ENCODE measurements around the gene FLT3.

Gene FLT3

DNA sequence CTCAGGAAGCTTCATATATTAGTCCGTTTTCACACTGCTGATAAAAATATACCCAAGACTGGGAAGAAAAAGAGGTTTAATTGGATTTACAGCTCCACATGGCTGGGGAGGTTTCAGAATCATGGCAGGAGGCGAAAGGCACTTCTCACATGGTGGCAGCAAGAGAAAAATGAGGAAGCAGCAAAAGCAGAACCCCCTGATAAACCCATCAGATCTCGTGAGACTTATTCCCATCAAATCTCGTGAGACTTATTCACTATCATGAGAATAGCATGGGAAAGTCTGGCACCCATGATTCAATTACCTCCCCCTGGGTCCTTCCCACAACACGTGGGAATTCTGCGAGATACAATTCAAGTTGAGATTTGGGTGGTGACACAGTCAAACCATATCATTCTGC is 23.1 kb downstream of the FLT3 start:
- H3K4me3 ChIP-seq (ENCODE audit: low read length) = no peak overlapping the region
- DNase-seq (ENCODE audit: low read depth) = no peak
- TF ChIP-seq, protein P1, sequence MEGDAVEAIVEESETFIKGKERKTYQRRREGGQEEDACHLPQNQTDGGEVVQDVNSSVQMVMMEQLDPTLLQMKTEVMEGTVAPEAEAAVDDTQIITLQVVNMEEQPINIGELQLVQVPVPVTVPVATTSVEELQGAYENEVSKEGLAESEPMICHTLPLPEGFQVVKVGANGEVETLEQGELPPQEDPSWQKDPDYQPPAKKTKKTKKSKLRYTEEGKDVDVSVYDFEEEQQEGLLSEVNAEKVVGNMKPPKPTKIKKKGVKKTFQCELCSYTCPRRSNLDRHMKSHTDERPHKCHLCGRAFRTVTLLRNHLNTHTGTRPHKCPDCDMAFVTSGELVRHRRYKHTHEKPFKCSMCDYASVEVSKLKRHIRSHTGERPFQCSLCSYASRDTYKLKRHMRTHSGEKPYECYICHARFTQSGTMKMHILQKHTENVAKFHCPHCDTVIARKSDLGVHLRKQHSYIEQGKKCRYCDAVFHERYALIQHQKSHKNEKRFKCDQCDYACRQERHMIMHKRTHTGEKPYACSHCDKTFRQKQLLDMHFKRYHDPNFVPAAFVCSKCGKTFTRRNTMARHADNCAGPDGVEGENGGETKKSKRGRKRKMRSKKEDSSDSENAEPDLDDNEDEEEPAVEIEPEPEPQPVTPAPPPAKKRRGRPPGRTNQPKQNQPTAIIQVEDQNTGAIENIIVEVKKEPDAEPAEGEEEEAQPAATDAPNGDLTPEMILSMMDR (conservative IDR thresholded peaks at IDR 0.05; ENCODE audit: low read length) = no peak

- TF ChIP-seq, protein P1 (conservative IDR thresholded peaks at IDR 0.05; ENCODE audit: low read length) = no peak
- no peak overlapping the region for H3K4me3 ChIP-seq (ENCODE audit: low read length)
- no peak for DNase-seq (ENCODE audit: low read depth)
Observed at GRCh38 chr13:28071424-28071823, 29.0 kb downstream of the FLT3 start.

- no peak for DNase-seq (ENCODE audit: low read depth)
- H3K4me3 ChIP-seq (ENCODE audit: low read length) = no peak overlapping the region
- TF ChIP-seq, protein P1 (conservative IDR thresholded peaks at IDR 0.05; ENCODE audit: low read length) = no peak
Observed at GRCh38 chr13:28067491-28067890, 32.9 kb downstream of the FLT3 start.

- H3K4me3 ChIP-seq (ENCODE audit: low read length) = no peak overlapping the region
- DNase-seq (ENCODE audit: low read depth) = peak; percentile 21
- TF ChIP-seq, protein P1 (conservative IDR thresholded peaks at IDR 0.05; ENCODE audit: low read length) = peak; percentile 46
Observed at GRCh38 chr13:28058866-28059613, 41.3 kb downstream of the FLT3 start.

- no peak overlapping the region for H3K4me3 ChIP-seq (ENCODE audit: low read length)
- no peak for DNase-seq (ENCODE audit: low read depth)
- TF ChIP-seq, protein P1 (conservative IDR thresholded peaks at IDR 0.05; ENCODE audit: low read length) = no peak
Observed at GRCh38 chr13:28056970-28057712, 43.2 kb downstream of the FLT3 start.

DNA sequence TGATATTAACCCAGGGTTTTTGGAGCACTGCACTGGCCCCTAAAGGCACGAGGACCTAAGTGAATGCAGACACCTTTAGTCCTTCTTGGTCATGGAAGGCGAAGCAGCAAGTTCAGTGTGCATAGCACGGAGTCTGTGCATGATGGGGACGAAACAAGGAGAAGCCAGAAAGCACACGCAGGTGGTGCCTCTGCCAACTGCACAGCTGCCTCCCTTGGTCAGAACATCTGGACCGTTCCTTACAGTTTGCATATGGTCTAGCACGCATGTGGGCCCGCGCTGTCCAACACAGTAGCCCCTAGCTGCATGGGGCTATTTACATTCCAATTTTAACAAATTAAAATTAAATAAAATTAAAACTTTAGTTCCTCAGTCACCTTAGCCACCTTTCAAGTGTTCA is 44.0 kb downstream of the FLT3 start:
- TF ChIP-seq, protein P1 (conservative IDR thresholded peaks at IDR 0.05; ENCODE audit: low read length) = no peak
- DNase-seq (ENCODE audit: low read depth) = no peak
- no peak overlapping the region for H3K4me3 ChIP-seq (ENCODE audit: low read length)

DNA sequence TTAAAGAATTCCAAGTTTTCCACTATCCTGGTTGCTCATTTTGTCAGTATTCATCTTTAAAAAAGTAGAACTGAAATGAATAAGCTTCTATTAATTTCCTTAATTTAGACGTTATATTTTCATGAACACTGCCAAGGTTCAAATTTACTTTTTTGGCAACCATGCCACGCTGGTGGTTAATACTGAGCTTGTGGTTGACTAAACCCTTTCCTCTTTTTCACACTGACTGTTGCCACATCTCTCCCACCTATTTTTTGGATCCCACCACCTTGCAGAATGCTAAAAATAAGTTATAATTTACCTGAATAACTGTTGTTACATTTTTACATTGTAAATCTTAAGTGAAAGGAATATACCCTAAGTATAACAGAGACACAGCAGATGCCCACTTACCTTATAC is 45.0 kb downstream of the FLT3 start:
- DNase-seq (ENCODE audit: low read depth) = no peak
- TF ChIP-seq, protein P1 (conservative IDR thresholded peaks at IDR 0.05; ENCODE audit: low read length) = no peak
- H3K4me3 ChIP-seq (ENCODE audit: low read length) = no peak overlapping the region
